Psoas muscle (tissue), 8 donors: ENCODE data around the gene JKAMP. TPM values are rescaled to one million over a fixed set of nuclear protein-coding genes. Genes with fewer than 3 reads are reported as not detected.

Experiments used
- ATAC-seq, 4 donors: fragments of 200-7000 bp; cut with Tn5 transposase; one replicate each; pipeline ENCODE4 v1.9.1; 2020; ENCODE audit warnings: moderate library complexity in 3 of 4, mild to moderate bottlenecking in 2 of 4
- DNase-seq, 2 donors: peaks; one replicate each; pipeline ENCODE4 v3.0.0-alpha.2; 2020
- H3K27ac ChIP-seq: fragments of 200-600 bp; one replicate; pipeline ENCODE4 v1.8.0; 2022
- H3K27me3 ChIP-seq, 3 donors: fragments of 200-600 bp in 1 of 3; one replicate each; pipeline versions ENCODE4 v1.6.1 to v1.8.0; 2013 to 2022; ENCODE audit warnings: low read length in 2 of 3, mild to moderate bottlenecking in 2 of 3, moderate library complexity in 1 of 3; ENCODE audit not compliant: insufficient read depth in 3 of 3
- H3K36me3 ChIP-seq, 2 donors: fragments of 200-600 bp in 1 of 2; one replicate each; pipeline versions ENCODE4 v1.6.1 to v1.8.0; 2013 to 2022; ENCODE audit warnings: low read depth in 1 of 2, mild to moderate bottlenecking in 1 of 2, moderate library complexity in 1 of 2; ENCODE audit not compliant: insufficient read depth in 1 of 2
- H3K4me1 ChIP-seq: fragments of 200-600 bp; one replicate; pipeline ENCODE4 v1.8.0; 2022
- H3K4me3 ChIP-seq: fragments of 200-600 bp; one replicate; pipeline ENCODE4 v1.8.0; 2022; ENCODE audit warnings: mild to moderate bottlenecking
- H3K9me3 ChIP-seq: fragments of 200-600 bp; one replicate; pipeline ENCODE4 v1.8.0; 2022
- CTCF ChIP-seq: fragments of 200-600 bp; IDR thresholded peaks from one replicate; pipeline ENCODE4 v1.8.0; 2022; ENCODE audit warnings: antibody characterized with exemption
- WGBS, 3 donors: extraction: QIAGEN DNeasy Blood & Tissue Kit; methylation state at CpG; one replicate each; pipeline versions ENCODE4 v1.1.6 to v1.1.7; 2013; 5-methylcytosine and 5-hydroxymethylcytosine counted together
- intact Hi-C, 2 donors: fragments of 100-400 bp; cut with DNase I; formaldehyde crosslinking; loops; one replicate each; pipeline versions ENCODE4 v1.11.0 to v1.14.2; 2022
- long read RNA-seq, 2 donors: library from polyadenylated mRNA; unstranded; transcript quantifications; one replicate each; pipeline ENCODE4 v2.0.0, GENCODE V29; 2021
- polyA plus RNA-seq, 3 donors: library from polyadenylated mRNA; stranded (reverse); fragments of 200-250 nt; gene quantifications; one replicate each; pipeline ENCODE4 v1.2.3, GENCODE V29; 2013
- total RNA-seq, 4 donors: library from RNA; stranded (reverse); fragmentation: NEBNext Ultra II Directional in 2 of 4; extraction: Animal tissue kit (Norgen Biotek cat#: 25700) in 2 of 4; gene quantifications; one replicate each; pipeline versions ENCODE4 v1.2.1 to v1.2.4, GENCODE V29; 2021 to 2023
- donor health status: healthy with polysubstance abuse.
- donor health status: DM: no; HTN: no; CAD: no; lungs with moderate emphysema.
- donor health status: Bipolar disorder and iron deficiency.
- donor health status: healthy.
- donor health status: DM: yes; HTN: yes; CAD: no.
- donor health status: DM: no; HTN: no; CAD: no.
- donor health status: DM: no; HTN: no; CAD: no.
- donor health status: DM: yes; HTN: yes; CAD: no.

Gene JKAMP
- total RNA-seq: 10 to 100 TPM; 11.6 to 26.2 (median 16.0) TPM
- 10 to 100 TPM; 19.4 to 38.5 (median 37.3) TPM for polyA plus RNA-seq
- long read RNA-seq, donor 1, transcript JKAMP-201 (7 exons, 1,726 nt): major isoform, 6 of 11 reads
- long read RNA-seq, donor 1, partial matches to known transcripts: 0 of 11 reads
- long read RNA-seq, donor 1, other reads (novel, unspliced or antisense): 2 of 11 reads
- long read RNA-seq, donor 2, transcript JKAMP-203 (7 exons, 1,636 nt): minor isoform, 12 of 57 reads
- long read RNA-seq, donor 2, transcript JKAMP-201 (7 exons, 1,726 nt): major isoform, 28 of 57 reads
- long read RNA-seq, donor 2, partial matches to known transcripts: 2 of 57 reads
- long read RNA-seq, donor 2, other reads (novel, unspliced or antisense): 4 of 57 reads

DNA sequence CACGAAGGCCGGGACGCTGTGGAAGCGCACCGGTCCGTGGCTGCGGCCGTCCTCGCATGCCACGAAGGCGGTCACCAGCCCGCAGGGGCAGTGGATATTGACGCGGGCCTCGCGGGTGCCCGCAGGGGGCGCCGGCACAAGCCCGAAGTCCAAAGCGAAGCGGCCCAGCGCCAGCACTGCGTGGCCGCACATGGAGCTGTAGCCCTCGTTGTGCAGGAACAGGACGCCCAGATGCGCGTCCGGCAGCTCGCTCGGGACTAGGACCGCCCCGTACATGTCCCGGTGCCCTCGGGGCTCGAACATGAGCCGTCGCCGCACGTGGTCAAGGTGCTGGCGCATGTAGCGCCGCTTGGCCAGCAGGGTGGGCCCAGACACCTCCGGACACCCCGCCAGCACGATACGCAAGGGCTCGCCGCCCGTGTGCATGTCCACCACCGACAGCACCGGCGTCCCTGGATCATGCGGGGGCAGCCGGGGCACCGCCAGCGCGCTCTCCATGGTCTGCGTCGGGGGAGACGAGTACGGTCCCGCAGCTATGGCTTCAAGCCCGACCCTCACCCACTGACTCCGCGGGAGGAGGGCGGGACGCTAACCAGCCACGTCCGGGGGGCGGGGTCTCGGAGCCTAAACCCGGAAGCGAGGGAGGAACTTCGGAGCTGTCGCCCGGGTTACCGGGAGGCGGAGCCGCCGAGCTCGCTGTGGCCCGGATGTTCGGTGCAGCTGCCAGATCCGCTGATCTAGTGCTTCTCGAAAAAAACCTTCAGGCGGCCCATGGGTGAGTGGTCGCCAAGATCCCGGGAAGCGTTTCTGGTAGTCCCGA is at the start of gene JKAMP, which contains the start of gene L3HYPDH:
TSS of gene JKAMP (plus strand) at position 699 of the 820 bp plus-strand sequence. CDS start at position 772, 73 bp downstream.
TSS of gene L3HYPDH (minus strand) at position 590 of the 820 bp plus-strand sequence. CDS start at position 498, 92 bp downstream.
- Histone ChIP-seq H3K9me3 (no peaks in the 10 kb centered on the region), H3K36me3 (peaks cover 0 to 18% of the 10 kb centered on the region in 2 donors), H3K27me3 (no peaks in the 10 kb centered on the region), H3K4me3 (peak within 1 kb of the TSS; percentile 93), H3K4me1 (peaks cover 49% of the 10 kb centered on the region), H3K27ac (peak within 1 kb of the TSS; percentile 92)
- ATAC-seq: peak; percentile 96 to 97 (median 96)
- DNase-seq: peak; percentile 99
- TF ChIP-seq CTCF: peak; percentile 67
- intact Hi-C loops: no loop called here
- 0 to 1% (median 0%) methylated on average over 87 to 92 of the region's 92 CpGs for WGBS, 3 donors

- intact Hi-C loops: loop anchor here in 1 of 2 donors (10.0 kb wide), 1 partner anchor 410 kb away; no protein-coding TSS in a partner anchor
- TF ChIP-seq CTCF: no peak
- WGBS, 3 donors: 77 to 85% (median 78%) methylated on average over 3 of the region's 3 CpGs
Measured at GRCh38 chr14:59435101-59435500, 49.2 kb upstream of the JKAMP start.

GRCh38 chr14:59435987-59436386 is 48.3 kb upstream of the JKAMP start:
- ATAC-seq (no peak), DNase-seq (no peak)
- Histone ChIP-seq H3K9me3 (no peaks in the 10 kb centered on the region), H3K27me3 (no peaks in the 10 kb centered on the region), H3K4me3 (no peak overlapping the region), H3K4me1 (peaks cover 11% of the 10 kb centered on the region), H3K36me3 (no peaks in the 10 kb centered on the region), H3K27ac (no peak overlapping the region)
- intact Hi-C loops: loop anchor here in 1 of 2 donors (10.0 kb wide), 1 partner anchor 411 kb away; no protein-coding TSS in a partner anchor
- no peak for TF ChIP-seq CTCF
- 63 to 78% (median 68%) methylated on average over 1 of the region's 1 CpG for WGBS, 3 donors

More at GRCh38 chr14:59435101-59435500, 49.2 kb upstream of the JKAMP start:
- Histone ChIP-seq H3K4me3 (no peak overlapping the region), H3K27ac (no peak overlapping the region), H3K4me1 (peaks cover 11% of the 10 kb centered on the region), H3K9me3 (no peaks in the 10 kb centered on the region), H3K27me3 (no peaks in the 10 kb centered on the region), H3K36me3 (no peaks in the 10 kb centered on the region)
- ATAC-seq (no peak), DNase-seq (no peak)

DNA sequence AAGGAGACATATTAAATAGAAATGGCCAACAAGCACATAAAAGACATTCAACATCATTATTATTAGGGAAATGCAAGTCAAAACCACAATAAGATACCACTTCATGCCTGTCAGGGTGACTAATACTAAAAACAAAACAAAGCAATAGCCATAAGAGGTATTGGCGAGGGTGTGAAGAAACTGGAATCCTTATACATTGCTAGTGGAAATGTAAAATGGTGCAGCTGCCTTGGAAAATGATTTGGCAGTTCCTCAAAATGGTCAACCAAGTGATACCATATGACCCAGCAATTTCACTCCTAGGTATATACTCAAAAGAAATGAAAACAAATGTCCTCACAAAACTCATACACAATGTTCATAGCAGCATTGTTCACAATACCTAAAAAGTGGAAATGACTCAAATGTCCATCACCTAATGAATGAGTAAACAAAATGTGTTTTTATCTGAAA is 46.1 kb upstream of the JKAMP start:
- no peak for TF ChIP-seq CTCF
- H3K36me3 ChIP-seq: no peaks in the 10 kb centered on the region
- intact Hi-C loops: loop anchor here in 1 of 2 donors (10.0 kb wide), 1 partner anchor 413 kb away; no protein-coding TSS in a partner anchor
- H3K4me1 ChIP-seq: peaks cover 11% of the 10 kb centered on the region
- H3K27me3 ChIP-seq: no peaks in the 10 kb centered on the region
- DNase-seq: no peak
- H3K9me3 ChIP-seq: no peaks in the 10 kb centered on the region
- no peak overlapping the region for H3K4me3 ChIP-seq
- ATAC-seq: no peak
- WGBS, 3 donors: 83 to 91% (median 89%) methylated on average over 1 of the region's 1 CpG
- no peak overlapping the region for H3K27ac ChIP-seq
